Measurements from ENCODE around the gene KLK15.

DNA sequence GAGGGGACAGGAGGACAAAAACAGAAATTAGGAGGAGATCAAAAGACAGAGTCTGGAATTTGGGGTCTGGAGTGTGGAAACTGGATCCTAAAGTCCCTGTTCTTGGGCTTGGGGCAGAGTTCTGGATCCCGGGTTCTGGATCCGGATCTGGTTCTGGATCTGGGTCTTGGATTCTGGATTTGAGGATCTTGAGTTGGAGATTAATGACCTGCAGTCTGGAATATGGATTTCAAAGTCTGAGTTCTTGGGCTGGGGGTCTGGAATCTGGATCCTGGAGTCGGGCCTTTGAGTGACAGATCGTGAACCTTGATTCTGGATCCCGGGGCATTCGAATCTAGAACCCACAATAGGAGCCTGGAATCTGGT lies 411 bp upstream of the KLK15 start:
- TF ChIP-seq POLR2AphosphoS5 (IDR thresholded peaks at IDR 0.05; ENCODE audit: low read length) (no peak), KLF5 (IDR thresholded peaks at IDR 0.05; ENCODE audit: partially characterized antibody) (no peak), POLR2A (IDR thresholded peaks at IDR 0.05; ENCODE audit: low read depth, low read length) (no peak), SP1 (IDR thresholded peaks at IDR 0.05; ENCODE audit: low read depth, low read length) (no peak), BCL11A (IDR thresholded peaks at IDR 0.05; ENCODE audit: low read depth, low read length) (no peak), HDAC6 (IDR thresholded peaks at IDR 0.05; ENCODE audit: unreplicated experiment) (no peak), CHD2 (IDR thresholded peaks at IDR 0.05; ENCODE audit: borderline replicate concordance, low read depth, low read length) (no peak), RAD21 (IDR thresholded peaks at IDR 0.05; ENCODE audit: insufficient read depth, low read depth, low read length) (no peak), RAD51 (IDR thresholded peaks at IDR 0.05) (no peak)
- TF ChIP-seq, protein P1, sequence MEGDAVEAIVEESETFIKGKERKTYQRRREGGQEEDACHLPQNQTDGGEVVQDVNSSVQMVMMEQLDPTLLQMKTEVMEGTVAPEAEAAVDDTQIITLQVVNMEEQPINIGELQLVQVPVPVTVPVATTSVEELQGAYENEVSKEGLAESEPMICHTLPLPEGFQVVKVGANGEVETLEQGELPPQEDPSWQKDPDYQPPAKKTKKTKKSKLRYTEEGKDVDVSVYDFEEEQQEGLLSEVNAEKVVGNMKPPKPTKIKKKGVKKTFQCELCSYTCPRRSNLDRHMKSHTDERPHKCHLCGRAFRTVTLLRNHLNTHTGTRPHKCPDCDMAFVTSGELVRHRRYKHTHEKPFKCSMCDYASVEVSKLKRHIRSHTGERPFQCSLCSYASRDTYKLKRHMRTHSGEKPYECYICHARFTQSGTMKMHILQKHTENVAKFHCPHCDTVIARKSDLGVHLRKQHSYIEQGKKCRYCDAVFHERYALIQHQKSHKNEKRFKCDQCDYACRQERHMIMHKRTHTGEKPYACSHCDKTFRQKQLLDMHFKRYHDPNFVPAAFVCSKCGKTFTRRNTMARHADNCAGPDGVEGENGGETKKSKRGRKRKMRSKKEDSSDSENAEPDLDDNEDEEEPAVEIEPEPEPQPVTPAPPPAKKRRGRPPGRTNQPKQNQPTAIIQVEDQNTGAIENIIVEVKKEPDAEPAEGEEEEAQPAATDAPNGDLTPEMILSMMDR (IDR thresholded peaks at IDR 0.05 in 2 of 3, conservative IDR thresholded peaks at IDR 0.05 in 1 of 3; ENCODE audit: control insufficient read depth in 2 of 3, extremely low read depth in 1 of 3, insufficient read depth in 1 of 3, low read depth in 3 of 3, low read length in 3 of 3), result no peak
- TF ChIP-seq, protein P2, sequence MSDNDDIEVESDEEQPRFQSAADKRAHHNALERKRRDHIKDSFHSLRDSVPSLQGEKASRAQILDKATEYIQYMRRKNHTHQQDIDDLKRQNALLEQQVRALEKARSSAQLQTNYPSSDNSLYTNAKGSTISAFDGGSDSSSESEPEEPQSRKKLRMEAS (IDR thresholded peaks at IDR 0.05; ENCODE audit: low read depth, low read length), result no peak
- TF ChIP-seq, protein P3, sequence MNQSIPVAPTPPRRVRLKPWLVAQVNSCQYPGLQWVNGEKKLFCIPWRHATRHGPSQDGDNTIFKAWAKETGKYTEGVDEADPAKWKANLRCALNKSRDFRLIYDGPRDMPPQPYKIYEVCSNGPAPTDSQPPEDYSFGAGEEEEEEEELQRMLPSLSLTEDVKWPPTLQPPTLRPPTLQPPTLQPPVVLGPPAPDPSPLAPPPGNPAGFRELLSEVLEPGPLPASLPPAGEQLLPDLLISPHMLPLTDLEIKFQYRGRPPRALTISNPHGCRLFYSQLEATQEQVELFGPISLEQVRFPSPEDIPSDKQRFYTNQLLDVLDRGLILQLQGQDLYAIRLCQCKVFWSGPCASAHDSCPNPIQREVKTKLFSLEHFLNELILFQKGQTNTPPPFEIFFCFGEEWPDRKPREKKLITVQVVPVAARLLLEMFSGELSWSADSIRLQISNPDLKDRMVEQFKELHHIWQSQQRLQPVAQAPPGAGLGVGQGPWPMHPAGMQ (IDR thresholded peaks at IDR 0.05; ENCODE audit: borderline replicate concordance), result no peak
